MM.1S (cell line): ENCODE data around the gene CDH22.

Experiments used
- DNase-seq: peaks from one replicate; pipeline ENCODE4 v3.0.0-alpha.2; 2015
- H2AFZ ChIP-seq: fragments of 300-600 bp; sonication (generic); 2 replicates; pipeline ENCODE4 v1.6.0; 2016; ENCODE audit warnings: antibody characterized with exemption, low read length
- H3F3A ChIP-seq: fragments of 300-600 bp; sonication (generic); 2 replicates; pipeline ENCODE4 v1.6.1; 2016; ENCODE audit warnings: mild to moderate bottlenecking, antibody characterized with exemption, low read length, moderate library complexity, mixed read lengths; ENCODE audit not compliant: insufficient read depth
- H3K27ac ChIP-seq: fragments of 300-600 bp; sonication (generic); 2 replicates; pipeline ENCODE4 v1.5.1; 2016; ENCODE audit warnings: mild to moderate bottlenecking, low read length
- H3K27me3 ChIP-seq: fragments of 300-600 bp; sonication (generic); replicated peaks from 2 replicates; pipeline ENCODE4 v1.6.0; 2016; ENCODE audit warnings: low read length; ENCODE audit not compliant: insufficient read depth
- H3K36me3 ChIP-seq: fragments of 300-600 bp; sonication (generic); replicated peaks from 2 replicates; pipeline ENCODE4 v1.6.1; 2016; ENCODE audit warnings: mild to moderate bottlenecking, low read length, mixed read lengths; ENCODE audit not compliant: insufficient read depth
- H3K4me1 ChIP-seq: fragments of 300-600 bp; sonication (generic); 2 replicates; pipeline ENCODE4 v1.6.1; 2016; ENCODE audit warnings: low read length, mixed read lengths
- H3K4me2 ChIP-seq: fragments of 300-600 bp; sonication (generic); 2 replicates; pipeline ENCODE4 v1.6.0; 2016; ENCODE audit warnings: low read depth, low read length
- H3K4me3 ChIP-seq: fragments of 300-600 bp; sonication (generic); 2 replicates; pipeline ENCODE4 v1.5.1; 2016; ENCODE audit warnings: low read length, mixed read lengths
- H3K79me2 ChIP-seq: fragments of 300-600 bp; sonication (generic); 2 replicates; pipeline ENCODE4 v1.6.1; 2016; ENCODE audit warnings: mixed run types, low read length, mixed read lengths
- H3K9ac ChIP-seq: fragments of 300-600 bp; sonication (generic); 2 replicates; pipeline ENCODE4 v1.6.1; 2016; ENCODE audit warnings: low read length, mixed read lengths
- H3K9me2 ChIP-seq: fragments of 300-600 bp; sonication (generic); replicated peaks from 2 replicates; pipeline ENCODE4 v1.6.1; 2016; ENCODE audit warnings: mild to moderate bottlenecking, low read length, mixed read lengths; ENCODE audit not compliant: insufficient read depth
- H3K9me3 ChIP-seq: fragments of 300-600 bp; sonication (generic); replicated peaks from 2 replicates; pipeline ENCODE4 v1.6.1; 2016; ENCODE audit warnings: mild to moderate bottlenecking, low read length, mixed read lengths; ENCODE audit not compliant: insufficient read depth
- H4K20me1 ChIP-seq: fragments of 300-600 bp; sonication (generic); 2 replicates; pipeline ENCODE4 v1.6.1; 2016; ENCODE audit warnings: mild to moderate bottlenecking, low read length, moderate library complexity, mixed read lengths; ENCODE audit not compliant: insufficient read depth
- CTCF ChIP-seq: fragments of 300-600 bp; sonication (generic); IDR thresholded peaks from 2 replicates; pipeline ENCODE4 v1.5.1; 2016; ENCODE audit warnings: antibody characterized with exemption, low read length, mixed read lengths
- EZH2 ChIP-seq: fragments of 300-600 bp; sonication (generic); optimal IDR thresholded peaks from 2 replicates; pipeline ENCODE3; 2017; ENCODE audit warnings: low read depth, mild to moderate bottlenecking, antibody characterized with exemption, low read length, mixed read lengths
- EZH2phosphoT487 ChIP-seq: fragments of 300-600 bp; sonication (generic); IDR thresholded peaks from 2 replicates; pipeline ENCODE4 v1.6.1; 2018; ENCODE audit warnings: antibody characterized with exemption, low read length

Gene CDH22

DNA sequence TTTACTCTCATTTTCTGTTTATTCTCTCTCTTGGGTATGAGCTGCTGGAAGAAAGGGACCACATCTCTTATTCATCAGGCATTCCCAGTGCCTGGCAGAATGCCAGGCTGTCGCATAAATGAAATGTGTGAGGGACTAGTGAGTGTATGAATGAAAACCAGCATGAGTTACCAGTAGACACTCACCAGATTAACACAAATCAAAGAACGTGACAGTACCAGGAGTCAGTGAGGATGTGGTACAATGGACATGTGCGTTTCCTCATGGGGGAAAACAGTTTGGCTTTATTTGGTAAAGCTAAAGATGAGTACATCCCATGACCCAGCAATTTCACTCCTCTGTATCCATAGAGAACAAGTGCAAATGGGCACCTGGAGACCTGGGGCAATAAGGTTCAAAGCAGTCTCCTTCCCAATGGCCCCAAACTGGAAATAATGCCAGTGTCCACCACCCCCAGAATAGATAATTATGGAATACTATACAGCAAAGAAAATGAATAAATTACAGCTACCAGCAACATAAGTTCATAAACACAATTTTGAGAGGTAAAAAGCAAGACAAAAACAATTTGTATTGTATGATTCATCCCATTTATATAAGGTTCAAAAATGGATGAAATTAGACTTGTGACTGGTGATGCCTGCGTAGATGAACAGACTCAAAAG, 93.3 kb downstream of the CDH22 start:
- Histone ChIP-seq H3K27ac (no peak overlapping the region), H2AFZ (no peak overlapping the region), H3K27me3 (peaks cover 60% of the 10 kb centered on the region), H3K9me2 (no peaks in the 10 kb centered on the region), H3K9me3 (no peaks in the 10 kb centered on the region), H3F3A (no peaks in the 10 kb centered on the region), H3K4me1 (no peaks in the 10 kb centered on the region), H3K4me2 (no peak overlapping the region), H3K4me3 (no peak overlapping the region), H3K9ac (no peak overlapping the region), H3K79me2 (no peaks in the 10 kb centered on the region), H3K36me3 (no peaks in the 10 kb centered on the region), H4K20me1 (no peaks in the 10 kb centered on the region)
- no peak for DNase-seq
- TF ChIP-seq EZH2: no peak
- no peak for TF ChIP-seq CTCF
- TF ChIP-seq EZH2phosphoT487: no peak

DNA sequence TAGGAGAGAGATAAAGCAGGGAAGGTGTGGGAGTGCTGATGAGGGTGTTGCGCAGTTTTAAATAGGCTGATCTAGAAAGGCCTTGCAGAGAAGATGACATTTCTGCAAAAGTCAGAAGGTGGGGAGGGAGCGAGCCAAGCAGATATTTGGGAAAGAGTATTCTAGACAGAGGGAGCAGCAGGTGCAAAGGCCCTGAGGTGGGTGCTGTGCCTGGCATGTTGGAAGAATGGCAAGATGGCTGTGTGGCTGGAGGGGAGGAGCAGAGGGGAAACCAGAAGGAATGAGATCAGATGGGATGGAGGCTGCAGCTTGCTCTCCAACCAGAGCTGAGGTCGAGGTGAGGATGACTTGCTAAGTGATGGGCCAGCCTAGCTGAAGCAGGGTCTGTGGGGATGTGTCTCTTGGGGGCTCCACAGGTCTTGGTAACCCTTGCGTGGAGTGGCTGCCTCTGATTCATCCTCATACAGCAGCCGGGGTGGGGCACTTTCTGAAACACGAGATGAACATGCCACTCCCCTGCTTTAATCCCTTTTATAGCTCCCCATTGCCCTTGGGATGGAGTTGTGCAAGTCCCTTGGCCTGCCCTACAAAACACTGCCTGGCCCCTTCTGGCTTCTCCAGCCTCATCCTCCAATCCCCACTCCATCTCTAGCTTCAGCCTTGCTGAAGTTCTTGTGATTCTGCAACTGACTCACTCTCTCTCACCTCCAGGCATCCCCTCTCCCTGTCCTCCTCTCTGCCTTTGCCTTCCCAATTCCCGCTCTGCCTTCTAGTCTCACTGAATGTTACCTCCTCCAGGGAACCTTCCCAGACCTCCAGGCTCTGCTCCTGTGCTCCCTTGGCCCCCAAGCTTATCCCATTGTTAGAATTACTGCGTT, 94.1 kb downstream of the CDH22 start:
- H4K20me1 ChIP-seq: no peaks in the 10 kb centered on the region
- H3K27ac ChIP-seq: no peak overlapping the region
- no peaks in the 10 kb centered on the region for H3K9me3 ChIP-seq
- no peaks in the 10 kb centered on the region for H3K36me3 ChIP-seq
- H3K4me1 ChIP-seq: no peaks in the 10 kb centered on the region
- H3F3A ChIP-seq: no peaks in the 10 kb centered on the region
- peaks cover 67% of the 10 kb centered on the region for H3K27me3 ChIP-seq
- no peak overlapping the region for H3K4me2 ChIP-seq
- no peak overlapping the region for H3K9ac ChIP-seq
- H3K9me2 ChIP-seq: no peaks in the 10 kb centered on the region
- TF ChIP-seq EZH2 (no peak), CTCF (no peak), EZH2phosphoT487 (no peak)
- H2AFZ ChIP-seq: no peak overlapping the region
- H3K4me3 ChIP-seq: no peak overlapping the region
- H3K79me2 ChIP-seq: no peaks in the 10 kb centered on the region
- no peak for DNase-seq

- Histone ChIP-seq H3K79me2 (no peaks in the 10 kb centered on the region), H3K27ac (no peak overlapping the region), H3K9ac (no peak overlapping the region), H3K9me3 (no peaks in the 10 kb centered on the region), H3K27me3 (peaks cover 72% of the 10 kb centered on the region), H3K4me3 (no peak overlapping the region), H3F3A (no peaks in the 10 kb centered on the region), H4K20me1 (no peaks in the 10 kb centered on the region), H3K36me3 (no peaks in the 10 kb centered on the region), H3K4me2 (no peak overlapping the region), H2AFZ (no peak overlapping the region), H3K4me1 (no peaks in the 10 kb centered on the region), H3K9me2 (no peaks in the 10 kb centered on the region)
- no peak for DNase-seq
- TF ChIP-seq EZH2 (no peak), CTCF (no peak), EZH2phosphoT487 (no peak)
These were observed 95.4 kb downstream of the CDH22 start for GRCh38 chr20:46212876-46213275.
